HepG2 (cell line): ENCODE results near the gene ITPK1. TPM values are rescaled to one million over a fixed set of nuclear protein-coding genes. Genes with fewer than 3 reads are reported as not detected.

ENCODE experiments used
- BRCA1 ChIP-seq: sonication (generic); formaldehyde crosslinking; IDR thresholded peaks from 2 replicates; pipeline ENCODE4 v1.4.0; 2020; ENCODE audit warnings: missing genetic modification reagents
- SMARCC2 ChIP-seq: fragments of 450-650 bp; IDR thresholded peaks from 2 replicates; pipeline ENCODE4 v1.6.1; 2017; ENCODE audit warnings: antibody characterized with exemption, mild to moderate bottlenecking
- ZEB1 ChIP-seq: IDR thresholded peaks from 2 replicates; pipeline ENCODE4 v1.6.1; 2012; ENCODE audit warnings: mild to moderate bottlenecking, low read depth, inconsistent platforms; ENCODE audit not compliant: insufficient replicate concordance
- ZNF589 ChIP-seq: sonication (generic); formaldehyde crosslinking; conservative IDR thresholded peaks from 2 replicates; pipeline ENCODE4 v1.8.0; 2022; ENCODE audit warnings: mild to moderate bottlenecking, moderate library complexity, missing genetic modification reagents
- ZNF629 ChIP-seq: sonication (generic); formaldehyde crosslinking; conservative IDR thresholded peaks from 2 replicates; pipeline ENCODE4 v1.5.0; 2020; ENCODE audit warnings: missing genetic modification reagents
- polyA plus RNA-seq, 8 experiments: library from polyadenylated mRNA; depleted of rRNA in 3 of 8; stranded (reverse) in 7 of 8; unstranded in 1 of 8; fragments of >200 nt; fragmentation: Illumina TruSeq in 4 of 8; extraction: Trizol in 4 of 8; gene quantifications; 2 replicates each; pipeline versions ENCODE4 v1.2.1 to v1.2.3, GENCODE V29; 2011 to 2016; ENCODE audit warnings: low read depth in 4 of 8, missing spikeins in 1 of 8, mixed read lengths in 1 of 8; ENCODE audit not compliant: insufficient read depth in 1 of 8
- total RNA-seq, 5 experiments: library from RNA; depleted of rRNA; stranded (reverse); fragments of >200 nt; fragmentation: Illumina TruSeq; extraction: Trizol; gene quantifications; 2 replicates each; pipeline ENCODE4 v1.2.3, GENCODE V29; 2016; ENCODE audit warnings: low read depth in 1 of 5
- TF ChIP-seq, protein P1 (sequence below): sonication (generic); formaldehyde crosslinking; IDR thresholded peaks from 2 replicates; pipeline ENCODE4 v1.5.0; 2020; ENCODE audit warnings: mild to moderate bottlenecking, missing genetic modification reagents, moderate library complexity
- TF ChIP-seq, protein P2 (sequence below): IDR thresholded peaks from 2 replicates; pipeline ENCODE4 v1.6.1; 2016; ENCODE audit warnings: missing compliant biosample characterization, missing genetic modification reagents, borderline replicate concordance
- TF ChIP-seq, protein P3 (sequence below): sonication (generic); formaldehyde crosslinking; IDR thresholded peaks from 2 replicates; pipeline ENCODE4 v1.8.0; 2022; ENCODE audit warnings: mild to moderate bottlenecking, missing genetic modification reagents, borderline replicate concordance

Gene ITPK1
- total and polyA plus RNA-seq, 2 of the 13 experiments (the other 11 are each of a cell fraction or from before 2014, with no cell fraction given): 20.5 to 47.5 TPM

DNA sequence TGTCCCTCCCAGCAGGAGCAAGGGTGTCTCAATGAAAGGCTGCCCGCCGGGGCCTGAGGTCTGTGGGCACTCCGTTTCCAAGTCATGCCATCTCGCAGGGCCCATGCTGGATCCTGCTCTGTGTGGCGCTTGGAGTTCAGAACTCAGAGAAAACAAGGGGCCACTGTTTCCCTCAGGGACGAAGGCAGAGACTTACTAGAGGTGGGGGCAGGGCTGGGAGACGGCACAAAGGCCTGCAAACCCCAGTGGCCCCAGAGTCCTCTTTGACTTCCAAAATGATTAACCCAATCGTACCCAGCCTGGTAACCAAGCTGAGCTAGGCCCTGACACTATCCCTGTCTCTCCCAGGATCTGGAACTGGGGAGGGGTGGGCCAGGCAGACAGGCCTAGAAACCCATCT, 95.8 kb downstream of the ITPK1 start (continued):
- TF ChIP-seq ZEB1: peak; percentile 58
- TF ChIP-seq BRCA1 (CRISPR knock-in tag): no peak
- TF ChIP-seq, protein P1, sequence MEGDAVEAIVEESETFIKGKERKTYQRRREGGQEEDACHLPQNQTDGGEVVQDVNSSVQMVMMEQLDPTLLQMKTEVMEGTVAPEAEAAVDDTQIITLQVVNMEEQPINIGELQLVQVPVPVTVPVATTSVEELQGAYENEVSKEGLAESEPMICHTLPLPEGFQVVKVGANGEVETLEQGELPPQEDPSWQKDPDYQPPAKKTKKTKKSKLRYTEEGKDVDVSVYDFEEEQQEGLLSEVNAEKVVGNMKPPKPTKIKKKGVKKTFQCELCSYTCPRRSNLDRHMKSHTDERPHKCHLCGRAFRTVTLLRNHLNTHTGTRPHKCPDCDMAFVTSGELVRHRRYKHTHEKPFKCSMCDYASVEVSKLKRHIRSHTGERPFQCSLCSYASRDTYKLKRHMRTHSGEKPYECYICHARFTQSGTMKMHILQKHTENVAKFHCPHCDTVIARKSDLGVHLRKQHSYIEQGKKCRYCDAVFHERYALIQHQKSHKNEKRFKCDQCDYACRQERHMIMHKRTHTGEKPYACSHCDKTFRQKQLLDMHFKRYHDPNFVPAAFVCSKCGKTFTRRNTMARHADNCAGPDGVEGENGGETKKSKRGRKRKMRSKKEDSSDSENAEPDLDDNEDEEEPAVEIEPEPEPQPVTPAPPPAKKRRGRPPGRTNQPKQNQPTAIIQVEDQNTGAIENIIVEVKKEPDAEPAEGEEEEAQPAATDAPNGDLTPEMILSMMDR (CRISPR knock-in tag): peak; percentile 27; the same call in 1 of the 2 replicates
- TF ChIP-seq, protein P2, sequence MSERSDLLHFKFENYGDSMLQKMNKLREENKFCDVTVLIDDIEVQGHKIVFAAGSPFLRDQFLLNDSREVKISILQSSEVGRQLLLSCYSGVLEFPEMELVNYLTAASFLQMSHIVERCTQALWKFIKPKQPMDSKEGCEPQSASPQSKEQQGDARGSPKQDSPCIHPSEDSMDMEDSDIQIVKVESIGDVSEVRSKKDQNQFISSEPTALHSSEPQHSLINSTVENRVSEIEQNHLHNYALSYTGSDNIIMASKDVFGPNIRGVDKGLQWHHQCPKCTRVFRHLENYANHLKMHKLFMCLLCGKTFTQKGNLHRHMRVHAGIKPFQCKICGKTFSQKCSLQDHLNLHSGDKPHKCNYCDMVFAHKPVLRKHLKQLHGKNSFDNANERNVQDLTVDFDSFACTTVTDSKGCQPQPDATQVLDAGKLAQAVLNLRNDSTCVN (CRISPR knock-in tag): no peak
- TF ChIP-seq ZNF589: no peak
- TF ChIP-seq ZNF629 (CRISPR knock-in tag): no peak
- TF ChIP-seq, protein P3, sequence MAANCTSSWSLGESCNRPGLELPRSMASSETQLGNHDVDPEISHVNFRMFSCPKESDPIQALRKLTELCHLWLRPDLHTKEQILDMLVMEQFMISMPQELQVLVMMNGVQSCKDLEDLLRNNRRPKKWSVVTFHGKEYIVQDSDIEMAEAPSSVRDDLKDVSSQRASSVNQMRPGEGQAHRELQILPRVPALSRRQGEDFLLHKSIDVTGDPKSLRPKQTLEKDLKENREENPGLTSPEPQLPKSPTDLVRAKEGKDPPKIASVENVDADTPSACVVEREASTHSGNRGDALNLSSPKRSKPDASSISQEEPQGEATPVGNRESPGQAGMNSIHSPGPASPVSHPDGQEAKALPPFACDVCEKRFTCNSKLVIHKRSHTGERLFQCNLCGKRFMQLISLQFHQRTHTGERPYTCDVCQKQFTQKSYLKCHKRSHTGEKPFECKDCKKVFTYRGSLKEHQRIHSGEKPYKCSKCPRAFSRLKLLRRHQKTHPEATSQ (CRISPR knock-in tag): no peak
- no peak for TF ChIP-seq SMARCC2
- TF ChIP-seq, all 625 proteins: peak for 110
